Activated CD8-positive, alpha-beta memory T cell treated with anti-CD3 and anti-CD28 coated beads, Interleukin-2, amount 50 U/mL, for 4 hours (primary cell): ENCODE data around the gene GORASP1.

Experiments
- DNase-seq: peaks from one replicate; pipeline ENCODE4 v3.0.0-alpha.2; 2020

Gene GORASP1

GRCh38 chr3:39101022-39101689 is 6.3 kb downstream of the GORASP1 start:
- DNase-seq, result peak; percentile 49

- no peak for DNase-seq
Measured at GRCh38 chr3:39100500-39100886, 6.9 kb downstream of the GORASP1 start.

DNA sequence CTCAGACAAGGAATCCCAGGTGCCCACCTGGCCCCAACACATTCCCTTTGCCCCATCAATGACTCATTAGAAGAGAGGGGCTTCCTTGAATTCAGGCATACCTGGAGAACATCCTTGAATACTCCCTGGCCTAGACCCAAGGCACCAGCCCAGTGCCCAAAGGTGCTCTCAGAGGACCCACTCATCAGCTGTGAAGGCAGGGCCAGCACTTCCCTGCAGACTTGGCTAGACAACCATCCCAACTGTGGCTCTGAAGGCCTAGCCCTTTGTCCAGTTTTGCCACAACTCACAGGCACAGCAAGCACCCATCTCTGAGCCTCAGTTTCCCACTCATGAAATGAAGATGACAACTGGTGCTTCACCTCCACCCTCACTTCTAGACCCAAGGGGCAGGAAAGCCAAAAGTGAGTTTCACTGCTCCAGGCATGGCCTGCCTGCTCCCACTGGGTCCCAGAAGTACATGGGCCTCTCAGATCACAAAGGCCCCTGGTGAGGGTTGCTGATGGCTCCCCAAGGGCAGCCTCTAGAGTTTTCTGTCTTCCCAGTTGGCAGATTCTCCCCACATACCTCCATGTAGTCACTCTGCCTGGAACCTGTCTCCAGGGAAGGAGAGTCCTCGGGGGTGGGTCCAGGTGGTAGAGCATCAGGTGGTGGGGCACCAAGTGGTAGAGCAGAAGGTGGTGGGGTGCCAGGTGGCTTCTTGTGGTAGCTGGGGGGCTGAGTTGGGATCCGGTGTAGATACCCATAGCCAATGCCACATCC is 7.5 kb downstream of the GORASP1 start:
- DNase-seq, result no peak

DNA sequence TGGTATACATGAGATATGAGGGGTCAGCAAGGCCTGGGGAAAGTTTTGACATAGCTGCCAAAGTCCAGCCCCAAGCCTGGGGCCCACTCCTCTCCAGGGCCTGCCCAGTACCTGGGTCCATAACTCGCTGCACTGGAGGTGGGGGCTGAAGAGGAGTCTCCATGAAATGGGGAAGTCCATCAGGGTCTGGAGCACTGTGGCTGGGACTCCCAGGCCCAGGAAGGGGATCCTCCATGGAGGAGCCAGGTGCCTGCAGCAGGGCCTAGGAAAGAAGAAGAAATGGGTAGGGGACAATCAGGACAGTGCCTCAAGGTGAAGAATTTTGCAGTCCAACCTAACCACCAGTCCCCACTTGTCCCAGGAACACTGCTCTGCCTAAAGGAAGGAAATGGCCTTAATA is 8.2 kb downstream of the GORASP1 start:
- DNase-seq, result no peak

GRCh38 chr3:39098473-39099000 is 8.9 kb downstream of the GORASP1 start:
- DNase-seq, result no peak

DNA sequence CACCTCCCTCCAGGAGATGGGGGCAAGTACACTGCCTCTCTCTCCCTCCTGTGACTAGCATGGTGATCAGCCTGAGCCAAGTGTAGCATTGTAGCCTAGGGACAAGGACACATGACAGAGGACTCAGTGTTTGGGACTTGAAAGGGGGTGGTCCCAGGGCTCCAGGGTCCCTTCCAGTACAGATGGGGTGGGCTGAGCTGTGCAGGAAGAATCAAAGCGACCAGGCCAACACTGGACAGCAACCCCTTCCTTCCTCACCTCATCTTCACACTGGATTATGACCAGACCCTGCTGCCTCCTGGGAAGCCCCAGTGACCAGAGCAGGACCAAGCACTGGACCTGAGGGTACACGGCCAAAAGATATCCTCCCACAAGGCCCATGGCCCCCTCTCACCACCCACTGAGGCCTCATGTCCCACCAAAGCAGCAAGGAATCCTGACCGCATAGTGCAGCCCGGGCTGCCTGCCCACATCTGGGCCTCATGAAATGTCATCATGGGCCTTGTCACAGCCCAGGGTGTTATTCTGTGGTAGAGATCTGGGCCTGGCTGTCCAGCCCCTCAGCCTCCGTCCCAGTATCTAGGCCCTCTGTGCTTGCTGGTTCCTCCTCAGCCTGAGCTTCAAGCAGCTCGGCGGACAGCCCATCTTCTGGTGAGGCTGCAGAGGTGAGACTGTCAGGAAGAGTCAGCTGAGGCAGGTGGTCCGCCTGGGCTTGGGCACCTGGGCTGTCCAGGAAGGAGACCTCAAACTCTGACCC is 9.5 kb downstream of the GORASP1 start:
- DNase-seq, result no peak

DNA sequence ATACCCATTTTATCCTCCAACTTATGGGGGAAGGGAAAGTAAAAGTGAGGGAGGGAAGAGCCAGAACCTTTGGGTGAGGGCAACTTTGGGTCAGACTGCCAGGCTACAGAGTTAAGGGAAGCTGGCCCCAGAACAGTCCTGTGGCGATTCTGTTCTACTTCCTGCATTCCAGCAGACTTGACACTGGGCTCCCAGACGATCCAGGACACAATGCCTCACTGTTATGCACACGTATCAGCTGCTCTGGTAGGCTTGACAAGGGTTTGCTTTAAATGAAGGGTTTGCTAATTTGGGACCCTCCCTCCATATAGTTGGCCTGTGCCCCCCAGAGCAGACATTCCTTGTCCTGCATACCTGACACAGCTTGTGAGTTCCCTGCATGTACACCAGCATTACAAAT is 10.7 kb downstream of the GORASP1 start:
- no peak for DNase-seq

DNA sequence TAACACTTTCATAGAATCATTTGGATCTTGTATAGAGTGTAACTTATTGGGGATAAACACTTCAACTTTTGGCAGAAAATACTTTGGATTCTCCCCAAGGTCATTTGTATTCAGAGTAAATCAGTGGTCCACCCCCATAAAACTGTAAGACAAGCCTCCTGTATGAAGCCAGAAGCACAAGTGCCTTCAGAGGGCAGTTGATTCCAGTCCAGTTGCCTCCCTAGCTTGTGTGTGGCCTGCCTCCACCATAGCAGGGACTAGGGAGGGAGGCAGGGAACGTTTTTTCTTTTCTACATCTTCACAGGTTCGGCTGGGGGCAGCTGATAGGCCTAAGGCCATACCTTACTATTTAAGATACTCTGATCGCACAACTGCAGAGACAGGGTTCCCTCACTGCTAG is 11.6 kb downstream of the GORASP1 start:
- DNase-seq, result no peak

GRCh38 chr3:39094851-39095677 is 12.4 kb downstream of the GORASP1 start:
- no peak for DNase-seq

DNA sequence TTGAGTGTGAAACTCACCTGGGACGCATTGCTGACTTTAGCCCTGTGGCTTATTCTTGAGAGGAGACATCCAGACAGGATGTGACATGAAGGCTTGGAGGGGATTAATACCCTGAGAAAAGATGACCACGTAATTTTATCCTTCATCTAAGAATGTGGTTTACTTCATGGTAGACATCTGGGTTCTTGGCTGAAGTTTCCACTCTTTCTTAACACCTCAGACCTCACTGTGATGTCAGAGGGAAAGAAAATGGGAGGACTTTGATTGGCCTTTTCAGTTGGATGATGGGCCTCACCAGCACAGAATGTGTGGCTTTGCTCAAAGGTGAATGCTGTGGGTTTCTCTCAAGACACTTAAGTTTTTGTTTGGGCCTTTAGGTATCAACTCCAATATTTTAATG is 16.5 kb downstream of the GORASP1 start:
- DNase-seq, result no peak

- no peak for DNase-seq
Measured at GRCh38 chr3:39088889-39089288, 18.5 kb downstream of the GORASP1 start.

GRCh38 chr3:39088456-39088855 is 19.0 kb downstream of the GORASP1 start:
- no peak for DNase-seq

GRCh38 chr3:39086144-39086543 is 21.3 kb downstream of the GORASP1 start:
- no peak for DNase-seq

DNA sequence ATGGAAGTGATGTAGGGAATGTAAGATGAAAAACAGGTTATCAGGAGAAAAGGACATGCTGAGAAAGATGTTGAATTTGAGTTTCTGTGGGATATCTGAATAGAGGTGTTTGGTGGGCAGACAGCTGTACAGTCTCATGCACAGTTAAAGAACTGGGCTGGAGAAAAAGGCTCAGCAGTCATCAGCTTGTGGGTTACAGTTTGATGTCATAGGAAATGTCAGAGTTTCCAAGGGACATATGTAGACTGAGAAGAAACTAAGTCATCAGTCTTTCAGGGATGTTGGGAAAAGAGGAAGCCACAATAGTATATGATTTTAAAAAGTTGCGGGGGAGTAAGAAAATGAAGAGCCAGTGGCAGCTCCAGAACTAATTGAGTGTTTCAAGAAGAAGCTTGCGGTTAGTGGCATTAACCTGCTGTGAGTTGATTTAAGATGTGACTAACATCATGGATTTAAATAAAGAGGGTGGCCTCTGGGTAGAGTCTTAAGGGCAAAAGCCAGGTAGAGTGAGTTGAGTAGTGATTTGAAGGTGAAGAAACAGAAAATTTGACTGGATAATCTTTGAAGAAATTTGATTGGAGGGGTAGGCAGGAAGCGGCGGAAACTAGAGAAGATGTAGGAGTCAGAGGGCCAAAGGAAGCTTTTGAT is 24.6 kb downstream of the GORASP1 start:
- no peak for DNase-seq

DNA sequence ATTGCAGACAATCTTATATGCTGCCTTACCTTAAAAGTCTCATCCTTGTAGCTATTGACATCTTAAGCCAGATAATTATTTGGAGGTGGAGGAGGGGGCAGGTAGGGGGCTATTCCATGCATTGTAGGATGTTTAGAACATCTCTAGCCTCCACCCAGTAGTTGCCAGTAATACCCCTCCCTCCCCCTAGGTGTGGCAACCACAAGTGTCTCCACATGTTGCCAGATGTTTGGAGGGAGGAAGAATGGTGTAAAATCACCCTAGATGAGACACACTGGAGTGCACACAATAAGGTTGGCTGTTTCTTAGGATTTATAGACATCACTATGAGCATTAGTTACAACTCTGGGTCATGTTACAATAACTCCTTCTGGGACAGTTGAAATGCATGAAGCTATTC is 27.4 kb downstream of the GORASP1 start:
- DNase-seq, result no peak

DNA sequence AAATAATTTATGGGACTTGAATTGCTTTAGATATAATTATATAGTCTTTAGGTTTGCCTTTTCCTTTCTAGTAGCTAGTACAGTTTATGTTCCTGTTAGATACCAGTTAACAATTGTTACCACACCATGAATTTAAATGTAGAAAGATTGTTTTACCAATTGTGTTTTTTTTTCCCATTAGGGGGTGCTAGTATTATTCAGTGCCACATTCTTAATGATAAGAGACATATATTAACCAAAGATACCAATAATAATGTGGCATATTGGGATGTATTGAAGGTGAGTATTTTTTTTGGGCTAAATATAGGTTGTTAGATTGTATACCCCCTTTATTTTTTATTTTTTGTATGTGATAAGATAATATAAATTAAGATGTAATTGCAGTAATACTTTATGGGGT is 27.9 kb downstream of the GORASP1 start:
- DNase-seq, result no peak

DNA sequence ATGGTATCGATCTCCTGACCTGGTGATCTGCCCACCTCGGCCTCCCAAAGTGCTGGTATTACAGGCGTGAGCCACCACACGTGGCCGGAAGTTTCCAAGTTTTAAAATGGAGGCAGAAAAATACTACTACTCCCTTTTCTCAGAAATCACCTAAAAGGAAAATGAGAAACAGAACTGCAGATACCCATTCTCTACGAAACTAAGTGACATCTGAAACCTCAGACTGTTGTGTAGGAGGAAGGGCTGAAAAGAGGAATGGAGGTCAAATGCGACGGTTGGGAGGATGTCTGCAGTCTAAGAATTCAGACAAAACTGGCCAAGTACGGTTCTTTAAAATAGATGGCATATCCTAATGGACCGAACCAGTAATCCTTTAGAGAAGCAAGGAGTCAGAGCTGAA is 31.5 kb downstream of the GORASP1 start:
- no peak for DNase-seq

DNA sequence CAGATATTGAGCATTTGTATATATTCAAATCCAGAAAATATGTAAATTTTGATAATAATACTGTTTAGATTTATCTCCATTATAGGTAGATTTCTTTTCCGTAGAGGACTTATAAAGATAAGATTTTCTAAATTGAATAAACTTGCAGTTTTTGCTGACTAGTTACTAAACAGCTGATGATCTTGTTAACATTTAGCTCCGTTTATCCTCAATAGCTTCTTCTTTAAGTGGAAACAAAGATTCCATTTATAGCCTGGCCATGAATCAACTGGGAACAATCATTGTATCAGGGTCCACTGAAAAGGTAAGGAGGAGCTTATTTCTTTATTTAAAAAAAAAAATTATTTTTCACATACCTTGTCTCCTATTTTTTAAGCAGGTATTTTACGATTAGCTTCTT is 38.9 kb downstream of the GORASP1 start:
- DNase-seq, result no peak

DNA sequence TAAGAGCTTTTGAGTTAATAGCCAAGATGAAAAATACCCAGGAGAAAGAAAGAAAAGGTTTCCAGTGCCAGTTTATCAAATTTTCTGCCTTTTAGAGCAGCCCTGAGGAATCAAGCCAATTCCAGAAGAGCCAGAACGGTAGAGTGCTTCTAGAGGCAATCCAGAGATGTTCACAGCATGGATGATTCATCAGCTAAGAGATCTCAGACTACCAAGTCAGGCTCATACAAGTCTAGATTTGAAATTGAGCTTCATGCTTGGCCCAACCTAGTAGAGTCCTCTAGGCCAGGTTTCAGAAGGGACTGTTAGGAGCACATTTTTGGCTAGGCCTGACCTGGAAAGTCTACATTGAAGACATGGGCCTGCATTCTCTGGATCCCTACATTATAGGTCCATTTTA is 40.1 kb downstream of the GORASP1 start:
- no peak for DNase-seq

GRCh38 chr3:39065197-39065596 is 42.2 kb downstream of the GORASP1 start:
- DNase-seq, result no peak

DNA sequence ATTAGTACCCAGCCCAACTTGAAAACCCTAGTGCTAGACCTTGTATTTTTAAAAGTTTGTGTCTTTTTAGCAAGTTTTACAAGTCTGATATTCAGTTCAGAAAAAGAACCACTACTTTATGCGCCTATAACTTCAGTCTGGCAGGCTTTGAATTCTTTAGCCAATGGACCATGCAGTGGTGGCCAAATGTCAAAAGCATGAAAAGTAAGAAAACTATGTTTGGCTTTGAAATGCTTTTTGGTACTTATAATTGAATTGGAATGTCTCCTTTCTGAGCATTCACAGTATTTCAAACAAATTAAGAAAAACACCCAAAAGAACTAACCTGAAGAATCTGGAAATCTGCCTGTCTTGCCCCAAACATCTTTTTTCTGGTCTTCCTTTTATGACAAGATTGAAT is 42.8 kb downstream of the GORASP1 start:
- no peak for DNase-seq

GRCh38 chr3:39063143-39063542 is 44.3 kb downstream of the GORASP1 start:
- no peak for DNase-seq
